ENCODE data around the gene NFATC3. TPM values are rescaled to one million over a fixed set of nuclear protein-coding genes. Genes with fewer than 3 reads are reported as not detected.

Gene NFATC3
- total and polyA plus RNA-seq, 2 donors (not counting 1 experiment from before 2014, with no cell fraction given) = 33.4 to 115 TPM

DNA sequence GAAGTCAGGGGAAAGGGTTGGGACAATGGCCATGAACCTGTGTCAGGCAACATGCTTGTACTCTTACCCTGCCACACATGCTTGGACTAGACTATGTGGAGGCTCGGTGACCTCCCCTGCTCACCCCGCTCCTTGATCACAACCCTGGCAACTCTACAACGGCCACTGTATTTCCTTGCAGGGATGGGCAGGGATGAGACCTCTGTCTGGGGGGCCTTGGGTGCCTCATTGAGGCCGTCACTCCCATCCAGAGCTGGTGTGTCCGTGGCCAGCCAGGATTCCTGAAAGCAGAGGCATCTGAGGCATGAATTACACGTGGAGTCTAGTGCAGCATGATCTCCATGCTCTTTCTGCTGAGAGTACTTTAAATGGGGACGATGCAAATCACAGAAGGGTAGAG, 161.0 kb downstream of the NFATC3 start:
- TF ChIP-seq EZH2 (IDR thresholded peaks at IDR 0.05; ENCODE audit: borderline replicate concordance, insufficient read depth, low read depth, low read length, poor library complexity, severe bottlenecking) (no peak), CTCF (IDR thresholded peaks at IDR 0.05) (no peak)
- Mint-ChIP-seq H3K4me1 (peaks cover 32% of the 10 kb centered on the region), H3K27me3 (no peaks in the 10 kb centered on the region), H3K4me3 (peak overlapping the region; percentile 97), H3K27ac (no peak overlapping the region), H3K9me3 (ENCODE audit: insufficient read depth) (no peaks in the 10 kb centered on the region)
- Histone ChIP-seq H3K4me3 (ENCODE audit: control extremely low read depth in 1 of 5, extremely low read depth in 1 of 5, insufficient read depth in 1 of 5, low read depth in 2 of 5, low read length in 4 of 5) (peak overlapping the region in 2 of 5 experiments; percentile 96), H3K27me3 (replicated peaks in 1 of 4; ENCODE audit: control extremely low read depth in 1 of 4, control insufficient read depth in 3 of 4, insufficient read depth in 4 of 4, low read length in 3 of 4) (no peaks in the 10 kb centered on the region), H3K79me2 (ENCODE audit: control insufficient read depth, insufficient read depth, low read length) (peaks cover 34% of the 10 kb centered on the region), H3K9me3 (ENCODE audit: control extremely low read depth in 1 of 3, control insufficient read depth in 2 of 3, insufficient read depth in 1 of 3, low read length in 2 of 3) (no peaks in the 10 kb centered on the region), H3K4me2 (replicated peaks; ENCODE audit: low read depth, low read length, poor library complexity, severe bottlenecking) (peak overlapping the region; percentile 99), H4K20me1 (ENCODE audit: control insufficient read depth, insufficient read depth, low read length, poor library complexity, severe bottlenecking) (peaks cover 9% of the 10 kb centered on the region), H3K36me3 (replicated peaks in 1 of 2; ENCODE audit: control extremely low read depth in 1 of 2, control insufficient read depth in 1 of 2, extremely low read depth in 1 of 2, insufficient read depth in 2 of 2, low read length in 1 of 2) (peaks cover 0 to 4% of the 10 kb centered on the region in 2 experiments), H2AFZ (ENCODE audit: insufficient read depth, low read depth, low read length, poor library complexity, severe bottlenecking) (no peak overlapping the region), H3K4me1 (ENCODE audit: control insufficient read depth in 2 of 2, insufficient read depth in 2 of 2, low read length in 2 of 2) (peaks cover 28 to 33% of the 10 kb centered on the region in 2 donors), H3K27ac (ENCODE audit: low read length in 2 of 2) (no peak overlapping the region), H3K9ac (ENCODE audit: low read length) (peak overlapping the region; percentile 94)
- intact Hi-C loops (cut with micrococcal nuclease) = loop anchor here (5.0 kb wide), 1 partner anchor 41 kb away; no protein-coding TSS in a partner anchor
- DNase-seq = no peak
- WGBS (ENCODE audit: insufficient coverage) = 97% methylated on average over 7 of the region's 7 CpGs
- ChIA-PET CTCF (interaction anchor here (0.5 to 9.1 kb wide), 4 partner anchors 9 to 82 kb away, joined by 3 to 109 read pairs (median 19); no protein-coding TSS in a partner anchor), POLR2A (no interaction called here)
- no peak for ATAC-seq (ENCODE audit: low read depth)

DNA sequence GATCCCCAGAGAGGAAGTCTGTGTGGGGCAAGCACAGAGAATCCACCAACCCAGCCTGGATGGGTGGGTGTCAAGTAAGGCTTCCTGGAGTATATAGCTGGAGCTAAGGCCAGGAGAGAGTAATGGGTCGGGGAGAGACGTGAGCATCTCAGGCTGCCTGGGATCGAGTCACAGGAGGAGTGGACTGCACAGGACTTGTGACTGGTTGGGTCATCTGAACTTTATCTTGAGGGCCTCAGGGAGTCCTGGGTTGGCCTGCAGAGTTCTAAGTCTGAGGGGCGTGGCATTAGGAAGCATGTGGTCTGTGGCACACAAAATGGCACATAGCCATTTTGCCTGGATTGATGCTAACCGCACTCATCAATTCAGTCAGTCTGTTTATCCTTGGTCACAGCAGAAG, 161.5 kb downstream of the NFATC3 start:
- no peaks in the 10 kb centered on the region for H3K27me3 ChIP-seq (replicated peaks in 1 of 4; ENCODE audit: control extremely low read depth in 1 of 4, control insufficient read depth in 3 of 4, insufficient read depth in 4 of 4, low read length in 3 of 4)
- peaks cover 32% of the 10 kb centered on the region for H3K4me1 Mint-ChIP-seq
- H3K9me3 ChIP-seq (ENCODE audit: control extremely low read depth in 1 of 3, control insufficient read depth in 2 of 3, insufficient read depth in 1 of 3, low read length in 2 of 3) = no peaks in the 10 kb centered on the region
- H3K4me3 Mint-ChIP-seq = peak overlapping the region; percentile 97
- no peaks in the 10 kb centered on the region for H3K9me3 Mint-ChIP-seq (ENCODE audit: insufficient read depth)
- intact Hi-C loops (cut with micrococcal nuclease) = loop anchor here (5.0 kb wide), 1 partner anchor 41 kb away; no protein-coding TSS in a partner anchor
- peaks cover 9% of the 10 kb centered on the region for H4K20me1 ChIP-seq (ENCODE audit: control insufficient read depth, insufficient read depth, low read length, poor library complexity, severe bottlenecking)
- H3K36me3 ChIP-seq (replicated peaks in 1 of 2; ENCODE audit: control extremely low read depth in 1 of 2, control insufficient read depth in 1 of 2, extremely low read depth in 1 of 2, insufficient read depth in 2 of 2, low read length in 1 of 2) = peaks cover 0 to 4% of the 10 kb centered on the region in 2 experiments
- CTCF ChIA-PET = interaction anchor here (1.7 to 9.1 kb wide), 3 partner anchors 10 to 81 kb away, joined by 5 to 109 read pairs (median 33); no protein-coding TSS in a partner anchor
- H3K27ac ChIP-seq (ENCODE audit: low read length in 2 of 2) = no peak overlapping the region
- TF ChIP-seq CTCF (IDR thresholded peaks at IDR 0.05) (no peak), EZH2 (IDR thresholded peaks at IDR 0.05; ENCODE audit: borderline replicate concordance, insufficient read depth, low read depth, low read length, poor library complexity, severe bottlenecking) (no peak)
- H3K4me2 ChIP-seq (replicated peaks; ENCODE audit: low read depth, low read length, poor library complexity, severe bottlenecking) = peak overlapping the region; percentile 99
- DNase-seq (no peak), ATAC-seq (ENCODE audit: low read depth) (no peak)
- H3K4me3 ChIP-seq (ENCODE audit: control extremely low read depth in 1 of 5, extremely low read depth in 1 of 5, insufficient read depth in 1 of 5, low read depth in 2 of 5, low read length in 4 of 5) = no peak overlapping the region
- H3K4me1 ChIP-seq (ENCODE audit: control insufficient read depth in 2 of 2, insufficient read depth in 2 of 2, low read length in 2 of 2) = peaks cover 33 to 38% of the 10 kb centered on the region in 2 donors
- no peaks in the 10 kb centered on the region for H3K27me3 Mint-ChIP-seq
- POLR2A ChIA-PET = no interaction called here
- H2AFZ ChIP-seq (ENCODE audit: insufficient read depth, low read depth, low read length, poor library complexity, severe bottlenecking) = no peak overlapping the region
- H3K9ac ChIP-seq (ENCODE audit: low read length) = no peak overlapping the region
- no peak overlapping the region for H3K27ac Mint-ChIP-seq
- H3K79me2 ChIP-seq (ENCODE audit: control insufficient read depth, insufficient read depth, low read length) = peaks cover 34% of the 10 kb centered on the region
- 98% methylated on average over 5 of the region's 5 CpGs for WGBS (ENCODE audit: insufficient coverage)

Measured in B cell (primary cell).